Fibroblast of villous mesenchyme (primary cell): Measurements from ENCODE around the gene USP54. TPM values are rescaled to one million over a fixed set of nuclear protein-coding genes. Genes with fewer than 3 reads are reported as not detected.
"Not testable (repeated sequence)": the region's sequence is repeated elsewhere in the genome, so short reads cannot be mapped to it uniquely, and the experiment has no call there.

Experiments
- DNase-seq: peaks from one replicate; pipeline ENCODE4 v3.0.0-alpha.2; 2010; ENCODE audit warnings: low read depth
- H3K4me3 ChIP-seq: 2 replicates; pipeline ENCODE4 v1.5.1; 2011; ENCODE audit warnings: low read depth, mild to moderate bottlenecking, low read length
- CTCF ChIP-seq: IDR thresholded peaks from 2 replicates; pipeline ENCODE4 v1.5.1; 2012; ENCODE audit warnings: low read depth, mild to moderate bottlenecking, low read length; ENCODE audit not compliant: insufficient read depth
- total RNA-seq: library from RNA; depleted of rRNA; stranded (reverse); fragments of >200 nt; gene quantifications from 2 replicates; pipeline ENCODE4 v1.2.3, GENCODE V29; 2012

The USP54 gene
- total RNA-seq, 1 donor: 14.2 TPM

GRCh38 chr10:73588656-73589055 lies 2.5 kb downstream of the USP54 start:
- no peak overlapping the region for H3K4me3 ChIP-seq
- DNase-seq: no peak
- TF ChIP-seq CTCF: no peak

GRCh38 chr10:73586583-73586984 lies 4.6 kb downstream of the USP54 start:
- DNase-seq: peak; percentile 92
- TF ChIP-seq CTCF: no peak

GRCh38 chr10:73585327-73585726 lies 5.8 kb downstream of the USP54 start:
- DNase-seq: no peak
- H3K4me3 ChIP-seq: no peak overlapping the region
- no peak for TF ChIP-seq CTCF

More at GRCh38 chr10:73586583-73586984, 4.6 kb downstream of the USP54 start:
- no peak overlapping the region for H3K4me3 ChIP-seq

- no peak for TF ChIP-seq CTCF
- H3K4me3 ChIP-seq: no peak overlapping the region
- peak; percentile 70 for DNase-seq
These were observed 6.4 kb downstream of the USP54 start for GRCh38 chr10:73584737-73585136.

GRCh38 chr10:73581918-73582317 lies 9.2 kb downstream of the USP54 start:
- no peak for TF ChIP-seq CTCF
- no peak for DNase-seq

GRCh38 chr10:73578927-73579326 lies 12.2 kb downstream of the USP54 start:
- not testable (repeated sequence) for DNase-seq, H3K4me3 ChIP-seq

More at GRCh38 chr10:73581918-73582317, 9.2 kb downstream of the USP54 start:
- H3K4me3 ChIP-seq: no peak overlapping the region

GRCh38 chr10:73577788-73578187 lies 13.4 kb downstream of the USP54 start:
- no peak for TF ChIP-seq CTCF
- H3K4me3 ChIP-seq: no peak overlapping the region
- DNase-seq: no peak
